ENCODE results near the gene SLC1A2.

GRCh38 chr11:35293035-35293434, 126.3 kb downstream of the SLC1A2 start:
- TF ChIP-seq CTCF (IDR thresholded peaks at IDR 0.05) = no peak
- no peak for TF ChIP-seq POLR2A (IDR thresholded peaks at IDR 0.05)
- no peak for TF ChIP-seq EP300 (IDR thresholded peaks at IDR 0.05)
